ENCODE results near the gene TBCE. TPM values are rescaled to one million over a fixed set of nuclear protein-coding genes. Genes with fewer than 3 reads are reported as not detected.

Gene TBCE
- total and polyA plus RNA-seq, 4 experiments from 2014 or later = 17.0 to 19.1 (median 18.1) TPM

- Histone ChIP-seq H3K27ac (ENCODE audit: low read depth, low read length) (no peak overlapping the region), H3K36me3 (ENCODE audit: insufficient read depth, low read length) (no peaks in the 10 kb centered on the region), H3K27me3 (ENCODE audit: insufficient read depth, low read length) (no peaks in the 10 kb centered on the region), H3K9me3 (ENCODE audit: control insufficient read depth in 1 of 2, low read length in 2 of 2) (no peaks in the 10 kb centered on the region), H3K4me1 (ENCODE audit: insufficient read depth, low read length) (no peaks in the 10 kb centered on the region), H3K4me3 (ENCODE audit: low read length in 2 of 2) (no peak overlapping the region)
- CTCF ChIA-PET (ENCODE audit: partially characterized antibody) = interaction anchor here (0.6 to 7.4 kb wide), 61 partner anchors 9 to 930 kb away, joined by 3 to 130 read pairs (median 6); partner anchors contain the start of genes B3GALNT2 and TOMM20
- peaks cover 0 to 11% (median 5%) of the 10 kb centered on the region in 4 donors for H3K4me1 Mint-ChIP-seq
- H3K27me3 Mint-ChIP-seq = no peaks in the 10 kb centered on the region
- peak overlapping the region in 1 of 7 donors; percentile 77 for H3K27ac Mint-ChIP-seq
- no peak overlapping the region for H3K4me3 Mint-ChIP-seq
- no peaks in the 10 kb centered on the region for H3K9me3 Mint-ChIP-seq
- POLR2A ChIA-PET (ENCODE audit: partially characterized antibody) = interaction anchor here (0.7 to 2.6 kb wide), 6 partner anchors 118 to 313 kb away, joined by 3 to 9 read pairs (median 4); partner anchors contain the start of gene RBM34
- intact Hi-C loops (cut with micrococcal nuclease) = loop anchor here (1.0 to 2.0 kb wide), 5 partner anchors 89 to 918 kb away; partner anchors contain the start of genes ARID4B, GGPS1 and RBM34
- DNase-seq = peak in 4 of 5 donors; percentile 55 to 69 (median 64)
- peaks cover 0 to 8% of the 10 kb centered on the region in 2 donors for H3K36me3 Mint-ChIP-seq
These were observed 50.0 kb downstream of the TBCE start for GRCh38 chr1:235417086-235417697.

DNA sequence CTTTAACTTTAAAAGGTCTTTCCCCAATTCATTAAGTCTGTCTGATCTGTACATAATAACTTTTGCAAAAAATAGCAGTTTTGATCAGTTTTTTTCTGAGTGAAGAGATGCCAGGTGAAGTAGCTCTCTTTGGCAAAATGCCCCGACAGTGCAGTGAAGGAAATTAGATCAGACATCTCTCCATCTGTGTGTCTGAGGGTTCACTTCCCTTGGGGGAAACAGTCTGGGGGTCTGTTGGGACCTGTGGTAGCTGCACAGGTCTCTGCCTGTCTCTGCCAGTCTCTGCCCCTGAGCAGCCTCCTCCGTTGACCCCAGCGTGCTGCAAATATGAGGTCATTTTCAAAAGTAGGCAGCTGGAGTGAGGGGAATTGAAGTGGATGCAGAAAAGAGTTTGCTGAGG is 54.5 kb downstream of the TBCE start:
- ChIA-PET POLR2A (ENCODE audit: partially characterized antibody) (no interaction called here), CTCF (ENCODE audit: partially characterized antibody) (interaction anchor here (0.9 kb wide), 1 partner anchor 170 kb away, joined by 3 read pairs; no protein-coding TSS in a partner anchor)
- H3K27me3 Mint-ChIP-seq = no peaks in the 10 kb centered on the region
- no peak for DNase-seq
- Histone ChIP-seq H3K4me1 (ENCODE audit: insufficient read depth, low read length) (peaks cover 12% of the 10 kb centered on the region), H3K27ac (ENCODE audit: low read depth, low read length) (no peak overlapping the region), H3K36me3 (ENCODE audit: insufficient read depth, low read length) (no peaks in the 10 kb centered on the region), H3K9me3 (ENCODE audit: control insufficient read depth in 1 of 2, low read length in 2 of 2) (no peaks in the 10 kb centered on the region), H3K4me3 (ENCODE audit: low read length in 2 of 2) (no peak overlapping the region), H3K27me3 (ENCODE audit: insufficient read depth, low read length) (no peaks in the 10 kb centered on the region)
- peaks cover 17 to 32% (median 18%) of the 10 kb centered on the region in 4 donors for H3K4me1 Mint-ChIP-seq
- no peaks in the 10 kb centered on the region for H3K9me3 Mint-ChIP-seq
- H3K36me3 Mint-ChIP-seq = peaks cover 4 to 13% of the 10 kb centered on the region in 2 donors
- intact Hi-C loops (cut with micrococcal nuclease) = no loop called here
- no peak overlapping the region for H3K27ac Mint-ChIP-seq
- H3K4me3 Mint-ChIP-seq = no peak overlapping the region

- H3K4me3 Mint-ChIP-seq = peak overlapping the region in 3 of 8 donors; percentile 2 to 24 (median 20)
These were observed 56.0 kb downstream of the TBCE start for GRCh38 chr1:235423214-235423652.

DNA sequence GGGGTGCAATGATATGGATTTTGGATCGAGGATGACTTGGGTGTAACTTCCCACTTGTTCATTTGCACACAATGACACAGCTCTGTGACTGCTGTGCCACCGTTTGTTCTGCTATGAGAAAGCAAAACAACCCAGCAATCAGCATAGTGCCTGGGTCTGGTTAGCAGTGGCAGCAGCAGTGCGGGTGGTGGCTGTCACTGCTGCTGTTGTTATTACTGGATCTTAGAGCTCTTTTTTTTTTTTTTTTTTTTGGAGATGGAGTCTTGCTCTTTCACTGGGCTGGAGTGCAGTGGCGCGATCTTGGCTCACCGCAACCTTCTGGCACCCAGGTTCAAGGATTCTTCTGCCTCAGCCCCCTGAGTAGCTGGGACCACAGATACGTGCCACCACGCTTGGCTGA is 56.9 kb downstream of the TBCE start:
- Mint-ChIP-seq H3K27me3 (no peaks in the 10 kb centered on the region), H3K36me3 (peaks cover 3 to 17% of the 10 kb centered on the region in 2 donors), H3K4me1 (peaks cover 14 to 27% (median 17%) of the 10 kb centered on the region in 4 donors), H3K4me3 (no peak overlapping the region), H3K9me3 (no peaks in the 10 kb centered on the region), H3K27ac (peak overlapping the region in 1 of 7 donors; percentile 11)
- Histone ChIP-seq H3K9me3 (ENCODE audit: control insufficient read depth in 1 of 2, low read length in 2 of 2) (no peaks in the 10 kb centered on the region), H3K36me3 (ENCODE audit: insufficient read depth, low read length) (no peaks in the 10 kb centered on the region), H3K4me1 (ENCODE audit: insufficient read depth, low read length) (peaks cover 12% of the 10 kb centered on the region), H3K4me3 (ENCODE audit: low read length in 2 of 2) (no peak overlapping the region), H3K27ac (ENCODE audit: low read depth, low read length) (no peak overlapping the region), H3K27me3 (ENCODE audit: insufficient read depth, low read length) (no peaks in the 10 kb centered on the region)
- intact Hi-C loops (cut with micrococcal nuclease) = no loop called here
- POLR2A ChIA-PET (ENCODE audit: partially characterized antibody) = interaction anchor here (1.5 kb wide), 1 partner anchor 263 kb away, joined by 4 read pairs; the partner anchor contains the start of gene RBM34
- no peak for DNase-seq
- CTCF ChIA-PET (ENCODE audit: partially characterized antibody) = interaction anchor here (0.6 to 5.9 kb wide), 4 partner anchors 8 to 925 kb away, joined by 3 to 34 read pairs (median 6); no protein-coding TSS in a partner anchor

More at GRCh38 chr1:235423214-235423652, 56.0 kb downstream of the TBCE start:
- no peaks in the 10 kb centered on the region for H3K27me3 ChIP-seq (ENCODE audit: insufficient read depth, low read length)
- H3K9me3 Mint-ChIP-seq = no peaks in the 10 kb centered on the region
- no peaks in the 10 kb centered on the region for H3K27me3 Mint-ChIP-seq
- no peak overlapping the region for H3K27ac ChIP-seq (ENCODE audit: low read depth, low read length)
- peaks cover 2 to 14% of the 10 kb centered on the region in 2 donors for H3K36me3 Mint-ChIP-seq
- ChIA-PET POLR2A (ENCODE audit: partially characterized antibody) (interaction anchor here (1.0 to 1.5 kb wide), 2 partner anchors 81 to 262 kb away, joined by 3 to 4 read pairs; partner anchors contain the start of genes B3GALNT2 and RBM34), CTCF (ENCODE audit: partially characterized antibody) (interaction anchor here (0.8 to 5.9 kb wide), 3 partner anchors 7 to 924 kb away, joined by 3 to 34 read pairs (median 8); no protein-coding TSS in a partner anchor)
- peaks cover 12% of the 10 kb centered on the region for H3K4me1 ChIP-seq (ENCODE audit: insufficient read depth, low read length)
- DNase-seq = peak in 2 of 5 donors; percentile 5 to 16
- no peak overlapping the region for H3K4me3 ChIP-seq (ENCODE audit: low read length in 2 of 2)
- intact Hi-C loops (cut with micrococcal nuclease) = no loop called here
- H3K9me3 ChIP-seq (ENCODE audit: control insufficient read depth in 1 of 2, low read length in 2 of 2) = no peaks in the 10 kb centered on the region
- no peaks in the 10 kb centered on the region for H3K36me3 ChIP-seq (ENCODE audit: insufficient read depth, low read length)
- peaks cover 14 to 27% (median 17%) of the 10 kb centered on the region in 4 donors for H3K4me1 Mint-ChIP-seq
- H3K27ac Mint-ChIP-seq = peak overlapping the region; percentile 5 to 89 (median 64)

- intact Hi-C loops (cut with micrococcal nuclease) = no loop called here
- Mint-ChIP-seq H3K27me3 (no peaks in the 10 kb centered on the region), H3K9me3 (no peaks in the 10 kb centered on the region), H3K4me1 (peaks cover 14 to 27% (median 17%) of the 10 kb centered on the region in 4 donors), H3K4me3 (no peak overlapping the region), H3K36me3 (peaks cover 7 to 17% of the 10 kb centered on the region in 2 donors), H3K27ac (no peak overlapping the region)
- H3K9me3 ChIP-seq (ENCODE audit: control insufficient read depth in 1 of 2, low read length in 2 of 2) = no peaks in the 10 kb centered on the region
- no peaks in the 10 kb centered on the region for H3K27me3 ChIP-seq (ENCODE audit: insufficient read depth, low read length)
- H3K36me3 ChIP-seq (ENCODE audit: insufficient read depth, low read length) = no peaks in the 10 kb centered on the region
- DNase-seq = no peak
- no peak overlapping the region for H3K27ac ChIP-seq (ENCODE audit: low read depth, low read length)
- H3K4me1 ChIP-seq (ENCODE audit: insufficient read depth, low read length) = peaks cover 12% of the 10 kb centered on the region
- ChIA-PET CTCF (ENCODE audit: partially characterized antibody) (interaction anchor here (1.7 to 5.9 kb wide), 2 partner anchors 9 to 322 kb away, joined by 4 to 34 read pairs; no protein-coding TSS in a partner anchor), POLR2A (ENCODE audit: partially characterized antibody) (no interaction called here)
- no peak overlapping the region for H3K4me3 ChIP-seq (ENCODE audit: low read length in 2 of 2)
These were observed 58.1 kb downstream of the TBCE start for GRCh38 chr1:235425357-235425756.

DNA sequence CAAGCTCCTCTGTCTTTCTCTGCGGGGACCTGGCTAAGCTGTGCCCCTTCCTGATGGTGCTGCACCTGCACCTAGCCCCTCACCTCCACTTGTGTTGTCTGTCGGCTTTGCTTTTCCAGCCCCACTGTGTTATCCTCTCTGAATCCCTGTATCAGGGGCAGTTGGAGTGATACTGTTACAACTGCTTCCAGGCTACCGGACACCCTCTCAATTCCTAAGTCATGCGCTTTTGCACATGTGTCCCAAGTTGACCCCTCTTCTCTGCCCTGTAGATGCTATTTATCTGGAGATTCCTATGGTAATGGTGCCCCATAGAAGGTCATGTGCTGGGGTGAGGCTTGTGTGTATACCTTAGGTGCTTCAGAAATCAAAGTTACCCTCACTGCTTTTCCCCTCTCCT is 58.9 kb downstream of the TBCE start:
- Histone ChIP-seq H3K9me3 (ENCODE audit: control insufficient read depth in 1 of 2, low read length in 2 of 2) (no peaks in the 10 kb centered on the region), H3K4me1 (ENCODE audit: insufficient read depth, low read length) (peaks cover 12% of the 10 kb centered on the region), H3K27me3 (ENCODE audit: insufficient read depth, low read length) (no peaks in the 10 kb centered on the region), H3K36me3 (ENCODE audit: insufficient read depth, low read length) (no peaks in the 10 kb centered on the region), H3K27ac (ENCODE audit: low read depth, low read length) (no peak overlapping the region), H3K4me3 (ENCODE audit: low read length in 2 of 2) (no peak overlapping the region)
- no peak for DNase-seq
- no peaks in the 10 kb centered on the region for H3K9me3 Mint-ChIP-seq
- H3K27ac Mint-ChIP-seq = peak overlapping the region in 1 of 7 donors; percentile 4
- ChIA-PET CTCF (ENCODE audit: partially characterized antibody) (interaction anchor here (1.7 to 5.9 kb wide), 2 partner anchors 10 to 323 kb away, joined by 4 to 34 read pairs; no protein-coding TSS in a partner anchor), POLR2A (ENCODE audit: partially characterized antibody) (no interaction called here)
- peaks cover 14 to 27% (median 17%) of the 10 kb centered on the region in 4 donors for H3K4me1 Mint-ChIP-seq
- intact Hi-C loops (cut with micrococcal nuclease) = no loop called here
- no peak overlapping the region for H3K4me3 Mint-ChIP-seq
- peaks cover 10 to 17% of the 10 kb centered on the region in 2 donors for H3K36me3 Mint-ChIP-seq
- no peaks in the 10 kb centered on the region for H3K27me3 Mint-ChIP-seq

DNA sequence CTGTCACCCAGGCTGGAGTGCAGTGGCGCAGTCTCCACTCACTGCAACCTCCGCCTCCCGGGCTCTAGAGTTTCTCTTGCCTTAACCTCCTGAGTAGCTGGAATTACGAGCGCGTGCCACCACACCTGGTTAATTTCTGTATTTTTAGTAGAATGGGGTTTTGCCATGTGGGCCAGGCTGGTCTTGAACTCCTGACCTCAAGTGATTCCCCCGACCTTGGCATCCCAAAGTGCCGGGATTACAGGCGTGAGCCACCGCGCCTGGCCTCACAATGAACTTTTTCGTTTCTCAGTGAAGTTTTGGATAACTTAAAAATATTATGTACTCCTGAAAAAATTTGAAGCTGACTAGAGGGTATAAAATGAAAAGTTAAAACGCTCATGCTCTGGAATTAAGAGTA is 59.5 kb downstream of the TBCE start:
- no peaks in the 10 kb centered on the region for H3K27me3 Mint-ChIP-seq
- peaks cover 12% of the 10 kb centered on the region for H3K4me1 ChIP-seq (ENCODE audit: insufficient read depth, low read length)
- H3K4me1 Mint-ChIP-seq = peaks cover 14 to 27% (median 17%) of the 10 kb centered on the region in 4 donors
- peaks cover 10 to 17% of the 10 kb centered on the region in 2 donors for H3K36me3 Mint-ChIP-seq
- H3K36me3 ChIP-seq (ENCODE audit: insufficient read depth, low read length) = no peaks in the 10 kb centered on the region
- CTCF ChIA-PET (ENCODE audit: partially characterized antibody) = interaction anchor here (0.6 to 5.9 kb wide), 2 partner anchors 11 to 42 kb away, joined by 3 to 34 read pairs; no protein-coding TSS in a partner anchor
- H3K27ac ChIP-seq (ENCODE audit: low read depth, low read length) = no peak overlapping the region
- intact Hi-C loops (cut with micrococcal nuclease) = no loop called here
- no peak for DNase-seq
- no peaks in the 10 kb centered on the region for H3K27me3 ChIP-seq (ENCODE audit: insufficient read depth, low read length)
- H3K27ac Mint-ChIP-seq = no peak overlapping the region
- no peaks in the 10 kb centered on the region for H3K9me3 ChIP-seq (ENCODE audit: control insufficient read depth in 1 of 2, low read length in 2 of 2)
- no peak overlapping the region for H3K4me3 ChIP-seq (ENCODE audit: low read length in 2 of 2)
- H3K9me3 Mint-ChIP-seq = no peaks in the 10 kb centered on the region
- POLR2A ChIA-PET (ENCODE audit: partially characterized antibody) = no interaction called here
- no peak overlapping the region for H3K4me3 Mint-ChIP-seq
